HEK293 (cell line): Measurements from ENCODE around the gene RHOT2.
A peak's percentile ranks its signal among the peaks of the same experiment; 100 is the strongest.

Source experiments
- CTCF ChIA-PET: fragments of 350-600 bp; formaldehyde crosslinking; extraction: SDS; loops from one replicate; lab custom pipeline; 2021; ENCODE audit warnings: antibody characterized with exemption; lab: Yijun Ruan, JAX
- POLR2A ChIA-PET: fragments of 300-600 bp; formaldehyde crosslinking; extraction: SDS; loops from one replicate; lab custom pipeline; 2020; ENCODE audit warnings: antibody characterized with exemption, inconsistent platforms; lab: Yijun Ruan, JAX
- H3K27ac ChIP-seq: fragments of 200-500 bp; sonication (Bioruptor generic); 2 replicates; pipeline ENCODE4 v1.5.1; 2014; ENCODE audit warnings: low read depth, low read length, control low read depth, inconsistent platforms; ENCODE audit errors: extremely low read depth
- H3K36me3 ChIP-seq, 2 experiments: fragments of 200-500 bp in 1 of 2; sonication (Bioruptor generic) in 1 of 2; 1 replicate in 1 of 2; 2 replicates in 1 of 2; pipeline ENCODE4 v1.5.1; 2014 to 2017; ENCODE audit warnings: inconsistent platforms in 2 of 2, low read length in 2 of 2; ENCODE audit not compliant: control insufficient read depth in 2 of 2, insufficient read depth in 1 of 2
- H3K4me1 ChIP-seq: fragments of 200-500 bp; sonication (Bioruptor generic); 2 replicates; pipeline ENCODE4 v1.5.1; 2014; ENCODE audit warnings: mild to moderate bottlenecking, low read length, inconsistent platforms; ENCODE audit not compliant: control insufficient read depth, insufficient read depth
- H3K4me3 ChIP-seq: 2 replicates; pipeline ENCODE4 v1.5.1; 2011; ENCODE audit warnings: low read depth, mild to moderate bottlenecking, control low read depth, low read length, moderate library complexity
- H3K9me3 ChIP-seq: fragments of 200-500 bp; sonication (Bioruptor generic); 2 replicates; pipeline ENCODE4 v1.5.1; 2014; ENCODE audit warnings: low read depth, low read length, inconsistent platforms; ENCODE audit not compliant: control insufficient read depth, insufficient read depth
- AEBP2 ChIP-seq: fragments of 450-650 bp; formaldehyde crosslinking; IDR thresholded peaks from 2 replicates; pipeline ENCODE4 v1.5.1; 2016; ENCODE audit warnings: missing biosample characterization, missing genetic modification characterization, borderline replicate concordance
- BCL11B ChIP-seq: fragments of 450-650 bp; formaldehyde crosslinking; IDR thresholded peaks from 2 replicates; pipeline ENCODE4 v1.5.1; 2016; ENCODE audit warnings: low read depth, missing biosample characterization, missing genetic modification characterization
- FEZF1 ChIP-seq: fragments of 450-650 bp; formaldehyde crosslinking; IDR thresholded peaks from 2 replicates; pipeline ENCODE4 v1.5.1; 2016; ENCODE audit warnings: missing biosample characterization, missing genetic modification characterization
- GLIS2 ChIP-seq: fragments of 450-650 bp; formaldehyde crosslinking; IDR thresholded peaks from 2 replicates; pipeline ENCODE4 v1.5.1; 2016; ENCODE audit warnings: missing biosample characterization, missing genetic modification characterization
- HOXD13 ChIP-seq: sonication (generic); formaldehyde crosslinking; IDR thresholded peaks from 2 replicates; pipeline ENCODE4 v1.8.0; 2022; ENCODE audit warnings: missing genetic modification reagents, borderline replicate concordance
- KLF8 ChIP-seq: fragments of 450-650 bp; formaldehyde crosslinking; IDR thresholded peaks from 2 replicates; pipeline ENCODE4 v1.5.1; 2016; ENCODE audit warnings: missing biosample characterization, missing genetic modification characterization
- KLF9 ChIP-seq: fragments of 450-650 bp; formaldehyde crosslinking; IDR thresholded peaks from 2 replicates; pipeline ENCODE4 v1.5.1; 2016; ENCODE audit warnings: missing biosample characterization, missing genetic modification characterization, low read depth
- ZNF211 ChIP-seq: fragments of 450-650 bp; formaldehyde crosslinking; IDR thresholded peaks from 2 replicates; pipeline ENCODE4 v1.5.1; 2016; ENCODE audit warnings: low read depth, missing biosample characterization, missing genetic modification characterization
- ZNF239 ChIP-seq: fragments of 450-650 bp; formaldehyde crosslinking; IDR thresholded peaks from 2 replicates; pipeline ENCODE4 v1.5.1; 2016; ENCODE audit warnings: missing biosample characterization, missing genetic modification characterization
- ZNF302 ChIP-seq: fragments of 450-650 bp; formaldehyde crosslinking; IDR thresholded peaks from 2 replicates; pipeline ENCODE4 v1.5.1; 2016; ENCODE audit warnings: missing biosample characterization, missing genetic modification characterization, low read depth
- ZNF362 ChIP-seq: fragments of 450-650 bp; formaldehyde crosslinking; IDR thresholded peaks from 2 replicates; pipeline ENCODE4 v1.5.1; 2016; ENCODE audit warnings: missing biosample characterization, missing genetic modification characterization
- ZNF426 ChIP-seq: fragments of 450-650 bp; formaldehyde crosslinking; IDR thresholded peaks from 2 replicates; pipeline ENCODE4 v1.5.1; 2017; ENCODE audit warnings: missing biosample characterization, missing genetic modification characterization, mild to moderate bottlenecking, inconsistent platforms, moderate library complexity
- ZNF514 ChIP-seq: fragments of 450-650 bp; formaldehyde crosslinking; IDR thresholded peaks from 2 replicates; pipeline ENCODE4 v1.5.1; 2016; ENCODE audit warnings: missing biosample characterization, missing genetic modification characterization
- ZNF555 ChIP-seq: fragments of 450-650 bp; formaldehyde crosslinking; conservative IDR thresholded peaks from 2 replicates; pipeline ENCODE4 v1.5.1; 2017; ENCODE audit warnings: missing biosample characterization, mild to moderate bottlenecking, missing genetic modification characterization, inconsistent platforms
- ZNF561 ChIP-seq: fragments of 450-650 bp; IDR thresholded peaks from 2 replicates; pipeline ENCODE4 v1.5.1; 2018; ENCODE audit warnings: missing biosample characterization, missing genetic modification characterization, borderline replicate concordance
- ZNF585B ChIP-seq: fragments of 450-650 bp; formaldehyde crosslinking; IDR thresholded peaks from 2 replicates; pipeline ENCODE4 v1.5.1; 2016; ENCODE audit warnings: missing biosample characterization, missing genetic modification characterization
- ZNF747 ChIP-seq: fragments of 450-650 bp; formaldehyde crosslinking; IDR thresholded peaks from 2 replicates; pipeline ENCODE4 v1.5.1; 2016; ENCODE audit warnings: missing biosample characterization, missing genetic modification characterization
- ZSCAN4 ChIP-seq: fragments of 450-650 bp; formaldehyde crosslinking; IDR thresholded peaks from 2 replicates; pipeline ENCODE4 v1.5.1; 2017; ENCODE audit warnings: missing biosample characterization, missing genetic modification characterization
- ZSCAN5A ChIP-seq: fragments of 450-650 bp; formaldehyde crosslinking; IDR thresholded peaks from 2 replicates; pipeline ENCODE4 v1.5.1; 2016; ENCODE audit warnings: missing biosample characterization, missing genetic modification characterization

RHOT2 gene

GRCh38 chr16:671353-672131 is 3.6 kb downstream of the RHOT2 start:
- no peaks in the 10 kb centered on the region for H3K9me3 ChIP-seq
- TF ChIP-seq ZNF561 (tag by site-specific recombination): no peak
- 0 out of 2 replicates have a peak, but pooled peaks have one; percentile 67 for TF ChIP-seq BCL11B (tag by site-specific recombination)
- TF ChIP-seq GLIS2 (tag by site-specific recombination): peak; percentile 37; the same call in 1 of the 2 replicates
- TF ChIP-seq ZNF302 (tag by site-specific recombination): no peak
- no peak for TF ChIP-seq ZNF362 (tag by site-specific recombination)
- no peak for TF ChIP-seq HOXD13 (CRISPR knock-in tag)
- TF ChIP-seq ZNF747 (tag by site-specific recombination): no peak
- no peak for TF ChIP-seq AEBP2 (tag by site-specific recombination)
- TF ChIP-seq, all 188 proteins: peak for 2
- Histone ChIP-seq H3K36me3 (peaks cover 0 to 63% of the 10 kb centered on the region in 2 experiments; a peak in 1 of 3 replicates), H3K4me3 (no peak overlapping the region), H3K4me1 (no peaks in the 10 kb centered on the region), H3K27ac (no peak overlapping the region)
- POLR2A ChIA-PET: interaction anchor here (1.6 to 6.7 kb wide), 2 partner anchors 9 to 13 kb away, joined by 6 to 57 read pairs; partner anchors contain the start of genes JMJD8 and STUB1
- CTCF ChIA-PET: interaction anchor here (0.9 kb wide), 1 partner anchor 15 kb away, joined by 3 read pairs; no protein-coding TSS in a partner anchor

GRCh38 chr16:672371-672770 is 4.4 kb downstream of the RHOT2 start:
- H3K9me3 ChIP-seq: no peaks in the 10 kb centered on the region
- TF ChIP-seq FEZF1 (tag by site-specific recombination) (no peak), ZSCAN4 (no peak), ZNF555 (tag by site-specific recombination) (no peak), ZNF302 (tag by site-specific recombination) (no peak), KLF9 (no peak), ZSCAN5A (no peak), ZNF211 (tag by site-specific recombination) (no peak), ZNF239 (no peak), ZNF426 (tag by site-specific recombination) (no peak), ZNF585B (no peak), KLF8 (tag by site-specific recombination) (no peak), ZNF514 (no peak)
- ChIA-PET CTCF (interaction anchor here (0.6 kb wide), 1 partner anchor 48 kb away, joined by 4 read pairs; no protein-coding TSS in a partner anchor), POLR2A (interaction anchor here (6.7 kb wide), 1 partner anchor 9 kb away, joined by 57 read pairs; the partner anchor contains the start of gene STUB1)
- H3K4me1 ChIP-seq: no peaks in the 10 kb centered on the region
- H3K27ac ChIP-seq: no peak overlapping the region
- peaks cover 0 to 65% of the 10 kb centered on the region in 2 experiments; a peak in 1 of 3 replicates for H3K36me3 ChIP-seq
- H3K4me3 ChIP-seq: no peak overlapping the region
